Measurements from ENCODE around the gene KRTAP4-4. TPM values are rescaled to one million over a fixed set of nuclear protein-coding genes. Genes with fewer than 3 reads are reported as not detected.

The KRTAP4-4 gene
- total RNA-seq, 1 donor from 2014 or later = not detected

GRCh38 chr17:41185001-41185400, 24.5 kb upstream of the KRTAP4-4 start:
- Histone ChIP-seq H3K4me3 (no peak overlapping the region), H3K36me3 (no peaks in the 10 kb centered on the region), H3K27ac (replicated peaks) (no peak overlapping the region), H3K27me3 (ENCODE audit: low read depth) (peaks cover 61% of the 10 kb centered on the region), H3K4me1 (no peaks in the 10 kb centered on the region), H3K9me3 (replicated peaks) (no peaks in the 10 kb centered on the region)
- intact Hi-C loops (cut with micrococcal nuclease) = no loop called here
- no peak for TF ChIP-seq CTCF (IDR thresholded peaks at IDR 0.05; ENCODE audit: borderline replicate concordance)
- DNase-seq = no peak

- Histone ChIP-seq H3K36me3 (no peaks in the 10 kb centered on the region), H3K27ac (replicated peaks) (no peak within 1 kb of the TSS), H3K27me3 (ENCODE audit: low read depth) (peaks cover 59% of the 10 kb centered on the region), H3K4me1 (no peaks in the 10 kb centered on the region), H3K9me3 (replicated peaks) (no peaks in the 10 kb centered on the region), H3K4me3 (no peak within 1 kb of the TSS)
- TF ChIP-seq CTCF (IDR thresholded peaks at IDR 0.05; ENCODE audit: borderline replicate concordance) = no peak
- intact Hi-C loops (cut with micrococcal nuclease) = no loop called here
- no peak for DNase-seq
Measured at GRCh38 chr17:41184480-41184961, 24.0 kb upstream of the KRTAP4-4 start, which contains the start of gene KRTAP4-1. KRTAP4-1 (minus strand) TSS chr17:41184911; CDS start chr17:41184854, 57 bp downstream.

- TF ChIP-seq CTCF (IDR thresholded peaks at IDR 0.05; ENCODE audit: borderline replicate concordance) = no peak
- intact Hi-C loops (cut with micrococcal nuclease) = no loop called here
- H3K36me3 ChIP-seq = no peaks in the 10 kb centered on the region
- H3K9me3 ChIP-seq (replicated peaks) = no peaks in the 10 kb centered on the region
- H3K4me1 ChIP-seq = no peaks in the 10 kb centered on the region
- H3K27me3 ChIP-seq (ENCODE audit: low read depth) = peaks cover 60% of the 10 kb centered on the region
- no peak overlapping the region for H3K4me3 ChIP-seq
- DNase-seq = no peak
- no peak overlapping the region for H3K27ac ChIP-seq (replicated peaks)
Measured at GRCh38 chr17:41178843-41179616, 18.5 kb upstream of the KRTAP4-4 start.

- Histone ChIP-seq H3K4me3 (no peak overlapping the region), H3K27ac (replicated peaks) (no peak overlapping the region), H3K4me1 (no peaks in the 10 kb centered on the region), H3K9me3 (replicated peaks) (no peaks in the 10 kb centered on the region), H3K27me3 (ENCODE audit: low read depth) (peaks cover 63% of the 10 kb centered on the region), H3K36me3 (no peaks in the 10 kb centered on the region)
- intact Hi-C loops (cut with micrococcal nuclease) = no loop called here
- no peak for DNase-seq
- TF ChIP-seq CTCF (IDR thresholded peaks at IDR 0.05; ENCODE audit: borderline replicate concordance) = no peak
Measured at GRCh38 chr17:41178341-41178740, 17.8 kb upstream of the KRTAP4-4 start.

- Histone ChIP-seq H3K4me1 (no peaks in the 10 kb centered on the region), H3K4me3 (no peak within 1 kb of the TSS), H3K27me3 (ENCODE audit: low read depth) (peaks cover 59% of the 10 kb centered on the region), H3K9me3 (replicated peaks) (no peaks in the 10 kb centered on the region), H3K36me3 (no peaks in the 10 kb centered on the region), H3K27ac (replicated peaks) (no peak within 1 kb of the TSS)
- DNase-seq = no peak
- intact Hi-C loops (cut with micrococcal nuclease) = no loop called here
- TF ChIP-seq CTCF (IDR thresholded peaks at IDR 0.05; ENCODE audit: borderline replicate concordance) = no peak
Measured at GRCh38 chr17:41177727-41178271, 17.3 kb upstream of the KRTAP4-4 start, which contains the start of gene KRTAP4-2. KRTAP4-2 (minus strand) TSS chr17:41178221; CDS start chr17:41178164, 57 bp downstream.
